CD4-positive, alpha-beta memory T cell (primary cell): Measurements from ENCODE around the gene SLC30A7. TPM values are rescaled to one million over a fixed set of nuclear protein-coding genes. Genes with fewer than 3 reads are reported as not detected.
A peak's percentile ranks its signal among the peaks of the same experiment; 100 is the strongest.

ENCODE experiments used
- CTCF ChIA-PET: fragments of 350-600 bp; sonication (Branson Sonifier 250); formaldehyde crosslinking; loops from one replicate; lab custom pipeline; 2021; ENCODE audit warnings: inconsistent platforms; ENCODE audit not compliant: partially characterized antibody; lab: Charles Lee
- POLR2A ChIA-PET: fragments of 350-600 bp; sonication (Branson Sonifier 250); formaldehyde crosslinking; loops from one replicate; lab custom pipeline; 2021; ENCODE audit not compliant: partially characterized antibody; lab: Charles Lee
- DNase-seq, 5 donors: peaks; one replicate each; pipeline versions ENCODE4 v3.0.0 to v3.0.0-alpha.2; 2020 to 2022; ENCODE audit warnings: mixed read lengths in 1 of 5
- H3K27ac ChIP-seq: one replicate; pipeline ENCODE4 v1.7.0; 2013; ENCODE audit warnings: low read depth, low read length
- H3K27me3 ChIP-seq: 2 replicates; pipeline ENCODE4 v1.7.0; 2013; ENCODE audit warnings: mild to moderate bottlenecking, low read length, moderate library complexity; ENCODE audit not compliant: insufficient read depth
- H3K36me3 ChIP-seq: 2 replicates; pipeline ENCODE4 v1.7.0; 2013; ENCODE audit warnings: mild to moderate bottlenecking, low read length, moderate library complexity; ENCODE audit not compliant: insufficient read depth
- H3K4me1 ChIP-seq: 2 replicates; pipeline ENCODE4 v1.7.0; 2013; ENCODE audit warnings: mild to moderate bottlenecking, low read length, moderate library complexity; ENCODE audit not compliant: insufficient read depth
- H3K4me3 ChIP-seq, 2 donors: one replicate each; pipeline ENCODE4 v1.7.0; 2013; ENCODE audit warnings: low read length in 2 of 2, mild to moderate bottlenecking in 1 of 2
- H3K9me3 ChIP-seq, 2 donors: one replicate each; pipeline ENCODE4 v1.7.0; 2013; ENCODE audit warnings: low read length in 2 of 2, control low read depth in 1 of 2; ENCODE audit not compliant: control insufficient read depth in 1 of 2
- H3K27ac Mint-ChIP-seq, 7 donors: one replicate each; pipeline ENCODE4 v1.8.0; 2020 to 2021; ENCODE audit warnings: mixed read lengths in 7 of 7, mild to moderate bottlenecking in 6 of 7, inconsistent platforms in 3 of 7, moderate library complexity in 3 of 7
- H3K27me3 Mint-ChIP-seq, 2 donors: one replicate each; pipeline ENCODE4 v1.8.0; 2020 to 2021; ENCODE audit warnings: mixed read lengths in 2 of 2
- H3K36me3 Mint-ChIP-seq, 2 donors: one replicate each; pipeline ENCODE4 v1.8.0; 2020 to 2021; ENCODE audit warnings: mixed read lengths in 2 of 2, inconsistent platforms in 1 of 2, mild to moderate bottlenecking in 1 of 2
- H3K4me1 Mint-ChIP-seq, 4 donors: one replicate each; pipeline ENCODE4 v1.8.0; 2020 to 2021; ENCODE audit warnings: mixed read lengths in 4 of 4, mild to moderate bottlenecking in 1 of 4
- H3K4me3 Mint-ChIP-seq, 8 donors: one replicate each; pipeline ENCODE4 v1.8.0; 2020 to 2021; ENCODE audit warnings: mixed read lengths in 8 of 8, mild to moderate bottlenecking in 7 of 8, moderate library complexity in 6 of 8, inconsistent platforms in 3 of 8
- H3K9me3 Mint-ChIP-seq, 8 donors: one replicate each; pipeline ENCODE4 v1.8.0; 2020 to 2021; ENCODE audit warnings: mixed read lengths in 8 of 8, mild to moderate bottlenecking in 5 of 8, inconsistent platforms in 3 of 8, moderate library complexity in 1 of 8
- intact Hi-C: fragments of 100-400 bp; cut with micrococcal nuclease; formaldehyde crosslinking; loops from one replicate; pipeline ENCODE4 v1.15.1; 2023
- polyA plus RNA-seq, 2 donors: library from polyadenylated mRNA; unstranded; fragments of 300-500 nt; fragmentation: Illumina TruSeq; gene quantifications; one replicate each; pipeline ENCODE4 v1.2.3, GENCODE V29; 2021
- total RNA-seq, 2 experiments: library from RNA; stranded (reverse); gene quantifications; one replicate each; pipeline ENCODE4 v1.2.3, GENCODE V29; 2021

SLC30A7 gene
- total and polyA plus RNA-seq, 4 experiments from 2014 or later = 11.3 to 54.9 (median 34.7) TPM

DNA sequence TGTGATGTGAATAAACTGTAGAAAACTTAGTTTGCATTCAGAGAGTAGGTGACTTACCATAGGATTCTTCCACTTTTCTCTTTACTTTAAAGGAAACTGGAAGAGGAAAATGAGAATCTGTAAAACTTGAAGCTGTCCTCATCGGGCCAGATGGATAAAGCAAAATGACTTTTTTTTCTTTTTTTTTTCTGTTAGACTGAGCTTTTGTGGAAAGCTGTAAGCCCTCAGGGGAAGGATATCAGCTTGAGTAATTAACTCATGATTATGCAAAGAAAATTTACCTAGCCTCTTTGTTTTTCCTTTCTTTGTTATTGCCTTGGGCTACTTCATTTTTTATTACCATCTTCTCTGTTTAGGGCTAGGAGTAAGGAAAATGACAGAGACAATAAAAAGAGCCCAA, 76.3 kb downstream of the SLC30A7 start:
- Mint-ChIP-seq H3K36me3 (peaks cover 42 to 56% of the 10 kb centered on the region in 2 donors), H3K9me3 (no peaks in the 10 kb centered on the region), H3K27ac (peak overlapping the region in 2 of 7 donors; percentile 10), H3K27me3 (no peaks in the 10 kb centered on the region), H3K4me3 (no peak overlapping the region), H3K4me1 (peaks cover 23 to 51% (median 37%) of the 10 kb centered on the region in 4 donors)
- ChIA-PET CTCF (no interaction called here), POLR2A (interaction anchor here (0.9 to 1.3 kb wide), 2 partner anchors 45 to 263 kb away, joined by 3 to 4 read pairs; no protein-coding TSS in a partner anchor)
- Histone ChIP-seq H3K27me3 (no peaks in the 10 kb centered on the region), H3K4me3 (no peak overlapping the region), H3K36me3 (peaks cover 11% of the 10 kb centered on the region), H3K9me3 (no peaks in the 10 kb centered on the region), H3K27ac (no peak overlapping the region), H3K4me1 (peaks cover 16% of the 10 kb centered on the region)
- DNase-seq = no peak
- intact Hi-C loops = no loop called here

DNA sequence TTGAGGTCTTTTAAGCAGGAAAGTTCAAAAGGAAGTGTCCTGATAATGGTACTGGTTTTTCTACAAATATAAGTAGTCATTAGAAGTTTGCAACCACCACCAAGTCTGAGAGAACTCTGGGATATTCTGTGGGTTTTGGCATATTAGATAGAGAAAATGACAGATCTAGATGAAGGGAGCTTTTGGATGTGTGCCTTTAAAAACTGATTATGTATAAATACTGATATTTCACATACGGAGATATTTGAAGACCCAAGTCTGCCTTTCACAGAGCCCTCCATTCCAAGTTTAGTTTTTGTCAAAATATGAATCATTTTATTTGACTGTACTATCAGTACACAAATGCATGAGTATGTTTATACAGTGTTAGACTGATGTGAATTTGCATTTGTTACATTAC, 81.0 kb downstream of the SLC30A7 start:
- H3K9me3 Mint-ChIP-seq = no peaks in the 10 kb centered on the region
- H3K4me1 ChIP-seq = no peaks in the 10 kb centered on the region
- no peaks in the 10 kb centered on the region for H3K27me3 Mint-ChIP-seq
- POLR2A ChIA-PET = no interaction called here
- no peak overlapping the region for H3K27ac ChIP-seq
- CTCF ChIA-PET = no interaction called here
- intact Hi-C loops = no loop called here
- H3K27me3 ChIP-seq = no peaks in the 10 kb centered on the region
- no peak for DNase-seq
- peaks cover 12 to 31% (median 22%) of the 10 kb centered on the region in 4 donors for H3K4me1 Mint-ChIP-seq
- H3K4me3 Mint-ChIP-seq = no peak overlapping the region
- peaks cover 60 to 61% of the 10 kb centered on the region in 2 donors for H3K36me3 Mint-ChIP-seq
- H3K36me3 ChIP-seq = peaks cover 7% of the 10 kb centered on the region
- peak overlapping the region in 2 of 7 donors; percentile 33 to 47 for H3K27ac Mint-ChIP-seq
- no peak overlapping the region for H3K4me3 ChIP-seq
- H3K9me3 ChIP-seq = no peaks in the 10 kb centered on the region

DNA sequence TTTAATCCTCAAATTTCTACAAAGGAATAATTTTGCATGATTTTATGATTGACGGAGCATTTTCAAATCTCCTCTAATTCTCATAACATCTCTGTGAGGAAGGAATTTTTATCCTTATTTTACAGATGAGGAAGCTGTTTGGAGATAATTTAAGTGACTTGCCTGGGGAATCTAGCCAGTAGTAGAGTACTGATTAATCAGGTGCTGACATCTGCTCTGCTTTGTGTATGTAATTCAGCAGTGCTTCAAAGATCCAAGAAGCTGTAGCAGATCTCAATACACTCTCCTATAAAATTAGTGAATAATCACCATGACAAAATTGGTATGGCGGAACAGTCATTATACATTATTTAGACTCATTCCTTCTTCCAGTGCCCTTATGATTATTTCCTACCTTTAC, 83.7 kb downstream of the SLC30A7 start:
- no peak overlapping the region for H3K27ac ChIP-seq
- CTCF ChIA-PET = no interaction called here
- no peaks in the 10 kb centered on the region for H3K9me3 ChIP-seq
- peaks cover 7% of the 10 kb centered on the region for H3K36me3 ChIP-seq
- H3K4me1 ChIP-seq = no peaks in the 10 kb centered on the region
- Mint-ChIP-seq H3K9me3 (no peaks in the 10 kb centered on the region), H3K4me3 (no peak overlapping the region), H3K36me3 (peaks cover 69 to 70% of the 10 kb centered on the region in 2 donors), H3K27ac (no peak overlapping the region), H3K27me3 (no peaks in the 10 kb centered on the region), H3K4me1 (peaks cover 14 to 28% (median 18%) of the 10 kb centered on the region in 4 donors)
- DNase-seq = no peak
- H3K27me3 ChIP-seq = no peaks in the 10 kb centered on the region
- intact Hi-C loops = no loop called here
- POLR2A ChIA-PET = no interaction called here
- no peak overlapping the region for H3K4me3 ChIP-seq

DNA sequence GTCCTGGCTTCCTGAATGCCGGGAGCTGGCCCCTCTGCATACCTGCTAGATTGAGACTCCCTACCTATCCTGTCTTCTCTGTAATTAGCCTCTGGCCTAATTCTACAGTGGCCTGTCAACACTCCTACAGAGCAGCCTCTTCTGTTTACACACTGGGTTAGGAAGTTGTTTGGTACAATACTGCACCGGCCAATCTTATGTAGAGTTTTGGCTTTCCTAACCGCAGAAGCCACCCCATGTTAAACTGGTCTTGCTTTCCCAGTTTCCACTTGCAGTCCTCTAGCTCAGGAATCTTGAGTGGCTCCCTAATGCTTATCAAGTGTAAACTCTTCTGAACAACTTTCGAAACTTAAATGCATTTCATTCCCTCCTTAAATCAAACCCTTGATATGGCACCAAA, 86.9 kb downstream of the SLC30A7 start:
- ChIA-PET CTCF (interaction anchor here (0.7 kb wide), 1 partner anchor 61 kb away, joined by 3 read pairs; no protein-coding TSS in a partner anchor), POLR2A (interaction anchor here (0.6 kb wide), 1 partner anchor 181 kb away, joined by 5 read pairs; no protein-coding TSS in a partner anchor)
- no peaks in the 10 kb centered on the region for H3K27me3 ChIP-seq
- no peaks in the 10 kb centered on the region for H3K36me3 ChIP-seq
- intact Hi-C loops = no loop called here
- no peaks in the 10 kb centered on the region for H3K9me3 Mint-ChIP-seq
- H3K27me3 Mint-ChIP-seq = no peaks in the 10 kb centered on the region
- H3K4me1 Mint-ChIP-seq = peaks cover 17 to 33% (median 23%) of the 10 kb centered on the region in 4 donors
- H3K4me3 ChIP-seq = no peak overlapping the region
- H3K27ac Mint-ChIP-seq = peak overlapping the region in 1 of 7 donors; percentile 27
- no peak overlapping the region for H3K27ac ChIP-seq
- no peaks in the 10 kb centered on the region for H3K4me1 ChIP-seq
- H3K9me3 ChIP-seq = no peaks in the 10 kb centered on the region
- H3K4me3 Mint-ChIP-seq = no peak overlapping the region
- no peak for DNase-seq
- peaks cover 60 to 68% of the 10 kb centered on the region in 2 donors for H3K36me3 Mint-ChIP-seq

DNA sequence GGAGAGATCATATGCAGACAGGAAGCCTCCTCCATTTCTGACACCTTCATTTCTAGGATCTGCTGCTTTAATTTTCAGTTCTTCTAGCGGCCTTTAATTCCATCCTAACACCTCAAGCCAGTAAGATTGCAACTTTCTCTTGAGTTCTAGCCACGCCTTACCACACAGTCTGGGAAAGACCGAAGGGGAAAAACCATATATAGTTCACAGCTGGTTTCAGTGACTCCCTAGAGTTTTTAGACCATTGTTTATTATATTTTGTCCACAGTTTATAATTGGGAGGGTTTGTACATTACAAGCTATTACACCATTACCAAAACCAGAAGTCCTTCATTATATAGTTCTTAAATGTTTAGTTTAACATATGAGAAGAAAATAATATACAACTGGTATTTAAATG, 92.2 kb downstream of the SLC30A7 start:
- H3K36me3 ChIP-seq = peaks cover 13% of the 10 kb centered on the region
- ChIA-PET POLR2A (interaction anchor here (0.7 to 4.7 kb wide), 8 partner anchors 9 to 252 kb away, joined by 3 to 13 read pairs (median 4); no protein-coding TSS in a partner anchor), CTCF (interaction anchor here (1.0 to 2.9 kb wide), 4 partner anchors 13 to 300 kb away, joined by 3 to 8 read pairs (median 4); no protein-coding TSS in a partner anchor)

DNA sequence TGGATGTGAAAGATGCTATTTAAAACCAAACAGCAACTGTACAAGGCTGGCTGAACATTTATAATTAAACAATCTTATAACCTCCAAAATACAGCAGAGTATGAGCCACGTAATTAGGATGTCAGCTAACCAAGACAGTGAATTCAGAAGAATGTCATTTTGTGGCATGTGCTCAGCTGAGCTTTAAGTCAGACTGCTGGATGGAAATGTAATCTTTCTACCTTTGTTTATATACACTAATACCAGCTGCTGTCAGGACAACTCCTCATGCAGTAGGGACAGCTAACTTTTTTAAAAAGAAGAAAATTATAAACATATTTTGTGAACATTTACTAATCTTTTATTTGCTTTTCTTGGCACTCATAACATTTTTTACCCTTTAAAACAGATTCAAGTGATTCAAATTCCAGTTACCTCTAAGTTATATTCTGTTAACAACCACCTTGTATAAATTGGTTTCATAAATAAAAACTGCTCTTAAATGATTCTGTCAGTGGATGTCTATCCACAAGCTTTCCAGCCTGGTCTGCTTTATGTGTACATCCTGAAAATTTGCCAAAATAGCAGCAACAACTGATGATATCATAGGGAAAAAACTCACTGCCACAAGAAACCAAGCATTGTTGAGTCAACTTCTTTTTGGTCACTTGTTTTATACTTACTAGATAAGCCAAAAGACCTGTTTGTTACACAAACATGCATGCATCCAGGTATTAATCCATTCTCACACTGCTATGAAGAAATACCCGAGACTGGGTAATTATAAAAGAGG, 93.6 kb downstream of the SLC30A7 start:
- Histone ChIP-seq H3K9me3 (no peaks in the 10 kb centered on the region), H3K27ac (no peak overlapping the region), H3K36me3 (peaks cover 13% of the 10 kb centered on the region), H3K4me3 (no peak overlapping the region), H3K27me3 (no peaks in the 10 kb centered on the region), H3K4me1 (peaks cover 2% of the 10 kb centered on the region)
- Mint-ChIP-seq H3K36me3 (peaks cover 51 to 54% of the 10 kb centered on the region in 2 donors), H3K4me3 (no peak overlapping the region), H3K27me3 (no peaks in the 10 kb centered on the region), H3K27ac (peak overlapping the region in 1 of 7 donors; percentile 36), H3K9me3 (no peaks in the 10 kb centered on the region), H3K4me1 (peaks cover 10 to 25% (median 10%) of the 10 kb centered on the region in 4 donors)
- intact Hi-C loops = loop anchor here (5.0 kb wide), 1 partner anchor 42 kb away; no protein-coding TSS in a partner anchor
- ChIA-PET POLR2A (interaction anchor here (0.8 to 4.7 kb wide), 2 partner anchors 247 to 249 kb away, joined by 3 to 13 read pairs; no protein-coding TSS in a partner anchor), CTCF (interaction anchor here (1.3 to 2.9 kb wide), 2 partner anchors 11 to 299 kb away, joined by 3 to 8 read pairs; no protein-coding TSS in a partner anchor)
- no peak for DNase-seq

More for the DNA sequence above, 92.2 kb downstream of the SLC30A7 start:
- Histone ChIP-seq H3K9me3 (no peaks in the 10 kb centered on the region), H3K27ac (no peak overlapping the region), H3K4me1 (no peaks in the 10 kb centered on the region), H3K4me3 (no peak overlapping the region), H3K27me3 (no peaks in the 10 kb centered on the region)
- intact Hi-C loops = loop anchor here (5.0 kb wide), 1 partner anchor 41 kb away; no protein-coding TSS in a partner anchor
- Mint-ChIP-seq H3K27me3 (no peaks in the 10 kb centered on the region), H3K9me3 (no peaks in the 10 kb centered on the region), H3K27ac (peak overlapping the region in 3 of 7 donors; percentile 5 to 85 (median 8)), H3K4me3 (no peak overlapping the region), H3K36me3 (peaks cover 60% of the 10 kb centered on the region in 2 donors), H3K4me1 (peaks cover 12 to 30% (median 13%) of the 10 kb centered on the region in 4 donors)
- no peak for DNase-seq
